HUDEP-2 (cell line): ENCODE measurements around the gene GHRL.

Experiments
- DNase-seq, 76 experiments: peaks; one replicate each; lab custom pipeline; 2025; ENCODE audit not compliant: unreplicated experiment in 76 of 76; lab: John Stamatoyannopoulos, UW

GHRL gene

DNA sequence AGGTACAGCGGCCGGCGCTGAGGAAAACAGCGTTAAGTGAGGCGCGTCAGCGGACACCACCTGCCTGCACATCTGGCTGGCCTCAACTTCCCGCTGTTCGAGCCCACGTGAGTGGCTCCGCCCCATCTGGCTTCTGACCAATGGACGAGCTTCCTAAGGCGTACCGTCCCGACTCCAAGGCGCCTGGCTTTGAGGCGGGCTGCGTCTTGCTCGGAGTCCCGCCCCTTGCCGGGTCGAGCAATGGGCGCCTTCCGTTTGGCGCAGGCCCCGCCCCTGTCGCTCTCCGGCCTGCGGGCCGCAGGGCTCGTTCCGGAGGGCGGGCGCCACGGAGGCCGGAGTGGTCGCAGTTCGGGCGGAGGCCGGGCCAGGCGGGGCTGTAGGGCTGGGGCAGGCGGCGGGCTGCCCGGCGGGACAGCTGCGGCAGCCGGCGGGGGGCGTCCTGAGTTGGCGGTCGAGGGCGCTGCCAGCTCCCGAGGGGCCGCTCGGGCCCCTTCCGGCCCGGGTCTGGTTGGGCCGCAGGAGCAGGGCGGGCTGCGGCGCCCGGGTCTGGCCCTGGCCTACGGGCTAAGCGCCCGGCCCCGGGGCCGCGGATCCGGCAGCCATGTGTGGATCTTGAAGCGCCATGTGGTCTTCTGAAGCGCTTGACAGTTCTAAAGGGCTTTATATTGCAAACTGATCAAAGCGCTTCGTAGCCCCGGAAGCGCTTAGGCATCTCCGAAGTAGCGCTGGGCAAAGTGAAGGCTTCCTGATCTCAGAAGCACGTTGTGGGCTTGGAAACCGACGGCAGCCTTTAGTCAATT is 44.4 kb downstream of the GHRL start, which contains the start of gene TATDN2:
Gene TATDN2, plus strand, starts transcription at position 276 of the 800 bp plus-strand sequence. CDS start 742 bp downstream, outside the sequence.
- peak in 75 of 76 experiments; percentile 56 to 98 (median 94) for DNase-seq

DNA sequence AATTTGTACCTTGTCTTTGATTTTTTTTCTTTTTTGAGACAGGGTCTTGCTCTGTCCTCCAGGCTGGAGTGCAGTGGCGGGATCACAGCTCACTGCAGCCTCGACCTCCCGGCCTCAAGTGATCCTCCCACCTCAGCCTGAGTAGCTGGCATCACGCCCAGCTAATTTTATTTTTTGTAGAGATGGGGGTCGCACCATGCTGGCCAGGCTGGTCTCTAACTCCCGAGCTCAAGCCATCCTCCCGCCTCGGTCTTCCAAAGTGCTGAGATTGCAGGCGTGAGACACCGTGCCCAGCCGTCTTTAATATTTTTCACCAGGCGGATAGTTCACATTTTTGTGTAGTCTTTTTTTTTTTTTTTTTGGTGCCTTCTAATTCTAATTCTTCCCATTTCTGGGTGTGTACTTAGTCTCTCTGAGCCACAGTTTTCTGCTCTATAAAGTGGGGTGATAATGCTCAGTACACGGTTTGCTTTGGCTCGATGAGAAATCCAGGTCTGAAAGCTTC is 45.0 kb downstream of the GHRL start:
- no peak for DNase-seq

DNA sequence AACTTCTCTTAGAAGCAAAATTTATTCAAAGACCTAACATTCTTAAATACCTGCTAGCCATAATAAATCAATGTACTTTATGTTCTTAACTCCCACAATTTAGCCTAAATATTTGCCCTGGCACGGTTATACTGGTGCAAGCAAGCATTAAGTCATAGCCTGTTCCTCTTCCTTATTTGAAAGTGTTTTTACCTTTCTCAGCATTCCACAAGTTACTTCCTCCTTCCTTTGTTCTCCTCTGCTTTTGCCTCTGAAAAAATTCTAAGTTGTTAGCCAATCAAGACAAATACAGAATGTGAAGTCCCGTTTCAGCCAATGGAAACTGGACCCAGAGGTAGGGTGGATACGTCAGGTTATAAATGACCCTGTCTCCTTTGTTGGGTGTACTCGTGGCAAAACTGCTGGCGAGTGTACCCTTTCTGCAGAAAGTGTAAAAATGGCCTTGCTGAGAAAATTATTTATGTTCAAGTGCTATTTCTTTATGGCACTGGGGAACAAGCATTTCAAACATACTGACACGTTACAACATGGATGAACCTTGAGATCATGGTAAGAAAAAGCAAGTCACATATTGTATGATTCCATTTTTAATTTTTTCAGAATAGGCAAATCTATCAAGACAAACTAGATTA is 47.5 kb downstream of the GHRL start:
- no peak for DNase-seq

DNA sequence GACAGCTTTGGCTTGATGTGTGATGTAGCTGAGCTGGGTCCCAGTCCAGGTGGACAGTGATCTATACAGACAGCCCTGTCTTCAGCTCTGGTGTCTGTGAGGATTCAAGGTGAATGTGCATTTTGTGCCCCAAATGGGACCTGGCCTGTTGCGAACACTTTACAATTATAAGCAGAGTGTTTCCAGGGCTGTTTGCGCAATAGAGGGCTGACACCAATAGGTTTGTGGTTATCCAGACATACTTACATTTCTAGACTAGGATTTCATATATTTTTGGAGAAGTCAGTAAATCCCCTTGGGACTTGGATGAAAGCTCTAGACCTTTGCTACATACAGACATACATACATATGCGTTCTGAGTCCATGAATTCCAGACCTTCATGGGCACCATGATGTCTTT is 48.7 kb downstream of the GHRL start:
- DNase-seq: no peak

DNA sequence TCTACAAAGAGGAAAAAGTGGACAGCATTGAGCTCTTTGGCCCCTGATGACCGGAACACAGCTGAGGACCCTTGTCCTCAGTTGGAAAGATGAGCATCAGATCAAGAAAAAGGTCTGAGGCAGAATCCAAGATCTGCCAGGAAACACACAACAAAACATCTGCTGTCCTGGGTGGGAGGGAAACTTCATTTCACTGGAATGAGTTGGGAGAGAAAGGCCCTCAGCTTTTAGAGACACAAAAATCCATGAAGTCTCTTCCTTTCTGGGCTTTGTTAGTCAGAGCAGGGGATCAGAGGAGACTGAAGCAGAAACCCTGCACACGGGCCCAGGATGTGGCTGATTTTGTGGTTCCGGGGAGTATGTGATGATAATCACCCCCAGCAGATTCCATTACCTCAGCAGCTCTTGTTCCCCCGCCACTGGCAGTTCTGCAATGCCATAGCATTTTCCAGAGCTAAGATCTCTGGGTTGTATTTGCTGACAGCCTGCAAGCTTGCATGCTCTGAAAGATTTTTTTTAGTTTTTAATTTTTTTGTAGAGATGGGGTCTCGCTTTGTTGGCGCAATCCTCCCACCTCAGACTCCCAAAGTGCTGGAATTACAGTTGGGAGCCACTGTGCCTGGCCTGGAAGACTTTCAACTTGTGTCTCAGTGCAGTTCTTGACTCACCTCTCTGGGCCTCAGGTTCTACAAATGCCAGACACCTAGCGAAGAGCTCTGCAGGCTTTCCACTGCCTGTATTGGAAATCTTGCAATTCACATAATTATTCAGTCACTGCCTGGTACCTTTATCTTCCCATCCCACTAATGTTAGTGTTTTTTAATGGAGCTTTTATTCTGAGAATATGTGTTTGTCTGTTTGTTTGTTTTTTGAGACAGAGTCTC is 50.3 kb downstream of the GHRL start:
- DNase-seq: peak in 13 of 76 experiments; percentile 3 to 42 (median 20)

DNA sequence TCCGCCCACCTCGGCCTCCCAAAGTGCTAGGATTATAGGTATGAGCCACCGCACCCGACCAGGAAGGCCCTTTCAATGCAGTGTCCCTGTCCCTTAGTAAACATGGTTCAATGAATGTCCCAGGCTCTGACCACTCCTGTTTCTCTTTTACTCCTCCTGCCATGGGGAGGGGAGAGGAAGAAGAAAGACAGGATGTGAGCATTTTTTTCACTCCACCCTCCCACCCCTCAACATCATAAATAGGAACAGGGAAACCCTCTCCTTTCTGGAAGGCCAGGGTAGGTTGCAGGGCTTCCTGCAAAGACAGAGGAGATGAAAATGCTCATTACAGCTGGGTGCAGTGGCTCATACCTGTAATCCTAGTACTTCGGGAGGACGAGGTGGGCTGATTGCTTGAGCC is 51.9 kb downstream of the GHRL start:
- DNase-seq: no peak

DNA sequence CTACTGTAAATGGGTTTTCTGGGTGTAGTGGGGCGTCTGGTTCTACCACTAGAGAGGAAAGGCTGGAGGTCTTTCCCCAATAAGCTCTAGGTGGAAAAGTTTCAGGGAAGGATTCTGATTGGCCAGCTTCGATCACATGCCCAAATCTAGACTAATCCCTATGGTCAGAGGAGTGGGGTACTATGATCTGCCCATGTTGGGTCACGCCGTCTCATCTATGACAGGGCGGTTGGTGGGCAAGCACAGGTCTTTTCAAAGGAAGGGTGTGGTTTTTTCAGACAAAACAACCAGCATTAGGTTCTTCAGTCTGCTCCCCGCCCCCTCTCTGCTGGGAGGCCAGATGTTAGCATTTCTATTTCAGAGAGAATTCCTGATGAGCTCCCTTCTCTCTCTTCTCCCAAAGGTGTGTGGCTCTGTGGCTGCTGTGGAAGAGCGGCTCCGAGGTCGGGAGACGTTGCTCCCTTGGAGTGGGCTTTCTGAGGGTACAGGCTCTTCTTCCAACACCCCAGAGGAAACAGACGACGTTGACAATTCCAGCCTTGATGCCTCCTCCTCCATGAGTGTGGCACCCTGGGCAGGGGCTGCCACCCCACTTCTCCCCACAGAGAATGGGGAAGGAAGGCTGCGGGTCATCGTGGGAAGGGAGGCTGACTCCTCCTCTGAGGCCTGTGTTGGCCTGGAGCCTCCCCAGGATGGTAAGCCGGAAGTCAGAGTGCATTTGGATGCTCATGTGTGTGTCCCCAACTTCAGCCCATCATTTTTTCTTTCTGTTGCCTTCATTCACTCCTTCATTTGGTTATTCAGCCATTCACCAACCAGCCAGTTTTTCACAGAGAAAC is 54.2 kb downstream of the GHRL start:
- peak in 1 of 76 experiments; percentile 7 for DNase-seq
